Fibroblast of villous mesenchyme (primary cell): ENCODE data around the gene ST6GALNAC3. TPM values are rescaled to one million over a fixed set of nuclear protein-coding genes. Genes with fewer than 3 reads are reported as not detected.
"Not testable (repeated sequence)": the region's sequence is repeated elsewhere in the genome, so short reads cannot be mapped to it uniquely, and the experiment has no call there.

Experiments
- DNase-seq: peaks from one replicate; pipeline ENCODE4 v3.0.0-alpha.2; 2010; ENCODE audit warnings: low read depth
- H3K4me3 ChIP-seq: 2 replicates; pipeline ENCODE4 v1.5.1; 2011; ENCODE audit warnings: low read depth, mild to moderate bottlenecking, low read length
- total RNA-seq: library from RNA; depleted of rRNA; stranded (reverse); fragments of >200 nt; gene quantifications from 2 replicates; pipeline ENCODE4 v1.2.3, GENCODE V29; 2012
- TF ChIP-seq, protein P1 (sequence below): IDR thresholded peaks from 2 replicates; pipeline ENCODE4 v1.5.1; 2012; ENCODE audit warnings: low read depth, mild to moderate bottlenecking, low read length; ENCODE audit not compliant: insufficient read depth

Gene ST6GALNAC3
- total RNA-seq, 1 donor = 1.3 TPM

DNA sequence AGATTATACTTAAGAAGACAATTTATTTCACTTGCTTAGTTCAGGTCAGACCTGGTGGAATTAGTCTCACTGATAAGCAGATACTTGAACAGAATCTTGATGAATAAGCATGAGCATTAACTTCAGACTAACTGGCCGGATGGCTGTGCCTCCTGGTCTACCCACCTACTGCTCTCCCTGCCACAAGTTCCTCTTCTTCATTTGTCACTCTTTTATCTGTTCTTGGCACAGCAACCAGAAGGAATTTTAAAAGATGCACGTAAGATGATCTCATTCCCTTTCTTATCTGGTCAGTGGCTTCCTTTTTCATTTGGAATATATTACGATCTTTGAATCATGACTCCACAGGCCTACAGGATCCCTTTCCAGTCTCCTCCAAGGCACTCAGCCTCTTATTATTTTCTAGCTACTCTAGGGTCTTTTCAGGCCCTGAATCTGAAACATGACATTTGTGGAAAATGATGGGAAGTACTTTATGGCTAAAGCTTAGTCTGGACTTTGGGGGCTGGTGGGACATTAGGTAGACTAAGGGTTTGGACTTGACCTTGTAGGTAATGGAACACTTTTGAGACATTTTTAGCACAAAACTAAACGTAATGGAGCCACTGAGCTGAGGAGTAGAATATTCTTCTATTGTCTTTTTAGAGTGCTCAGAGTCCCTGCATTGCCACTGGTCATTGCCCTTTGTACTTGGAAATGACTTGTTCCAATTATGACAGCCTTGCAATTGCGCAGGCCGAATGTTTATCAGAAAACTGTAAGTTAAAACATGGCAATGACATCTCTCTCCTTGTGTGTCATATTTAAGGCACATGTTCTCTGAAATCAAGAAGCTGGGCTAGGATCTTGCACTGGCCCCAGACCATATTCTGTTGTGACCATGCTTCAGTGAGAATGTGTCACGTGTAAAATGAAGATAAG lies 16.0 kb downstream of the ST6GALNAC3 start:
- TF ChIP-seq, protein P1, sequence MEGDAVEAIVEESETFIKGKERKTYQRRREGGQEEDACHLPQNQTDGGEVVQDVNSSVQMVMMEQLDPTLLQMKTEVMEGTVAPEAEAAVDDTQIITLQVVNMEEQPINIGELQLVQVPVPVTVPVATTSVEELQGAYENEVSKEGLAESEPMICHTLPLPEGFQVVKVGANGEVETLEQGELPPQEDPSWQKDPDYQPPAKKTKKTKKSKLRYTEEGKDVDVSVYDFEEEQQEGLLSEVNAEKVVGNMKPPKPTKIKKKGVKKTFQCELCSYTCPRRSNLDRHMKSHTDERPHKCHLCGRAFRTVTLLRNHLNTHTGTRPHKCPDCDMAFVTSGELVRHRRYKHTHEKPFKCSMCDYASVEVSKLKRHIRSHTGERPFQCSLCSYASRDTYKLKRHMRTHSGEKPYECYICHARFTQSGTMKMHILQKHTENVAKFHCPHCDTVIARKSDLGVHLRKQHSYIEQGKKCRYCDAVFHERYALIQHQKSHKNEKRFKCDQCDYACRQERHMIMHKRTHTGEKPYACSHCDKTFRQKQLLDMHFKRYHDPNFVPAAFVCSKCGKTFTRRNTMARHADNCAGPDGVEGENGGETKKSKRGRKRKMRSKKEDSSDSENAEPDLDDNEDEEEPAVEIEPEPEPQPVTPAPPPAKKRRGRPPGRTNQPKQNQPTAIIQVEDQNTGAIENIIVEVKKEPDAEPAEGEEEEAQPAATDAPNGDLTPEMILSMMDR = no peak
- no peak overlapping the region for H3K4me3 ChIP-seq
- no peak for DNase-seq

DNA sequence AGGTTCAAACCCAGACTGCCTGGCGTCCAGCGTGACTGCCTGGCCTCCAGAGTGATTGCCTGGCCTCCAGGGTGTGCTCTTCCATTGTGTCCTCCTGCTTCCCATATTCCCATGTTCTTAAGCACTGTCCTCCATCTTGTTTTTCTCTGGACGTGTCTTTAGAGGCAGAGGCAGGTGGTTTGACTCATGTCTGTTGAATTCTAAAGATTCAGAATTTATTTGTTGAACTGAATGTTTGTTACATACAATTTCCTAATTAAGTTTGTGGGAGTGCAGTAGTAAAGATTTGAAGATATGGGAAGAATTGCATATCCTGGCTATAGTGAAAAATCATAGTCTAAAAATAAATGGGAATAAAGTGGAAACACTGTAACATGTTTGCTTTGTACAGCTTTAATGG lies 18.3 kb downstream of the ST6GALNAC3 start:
- no peak overlapping the region for H3K4me3 ChIP-seq
- DNase-seq = no peak
- TF ChIP-seq, protein P1 = no peak

DNA sequence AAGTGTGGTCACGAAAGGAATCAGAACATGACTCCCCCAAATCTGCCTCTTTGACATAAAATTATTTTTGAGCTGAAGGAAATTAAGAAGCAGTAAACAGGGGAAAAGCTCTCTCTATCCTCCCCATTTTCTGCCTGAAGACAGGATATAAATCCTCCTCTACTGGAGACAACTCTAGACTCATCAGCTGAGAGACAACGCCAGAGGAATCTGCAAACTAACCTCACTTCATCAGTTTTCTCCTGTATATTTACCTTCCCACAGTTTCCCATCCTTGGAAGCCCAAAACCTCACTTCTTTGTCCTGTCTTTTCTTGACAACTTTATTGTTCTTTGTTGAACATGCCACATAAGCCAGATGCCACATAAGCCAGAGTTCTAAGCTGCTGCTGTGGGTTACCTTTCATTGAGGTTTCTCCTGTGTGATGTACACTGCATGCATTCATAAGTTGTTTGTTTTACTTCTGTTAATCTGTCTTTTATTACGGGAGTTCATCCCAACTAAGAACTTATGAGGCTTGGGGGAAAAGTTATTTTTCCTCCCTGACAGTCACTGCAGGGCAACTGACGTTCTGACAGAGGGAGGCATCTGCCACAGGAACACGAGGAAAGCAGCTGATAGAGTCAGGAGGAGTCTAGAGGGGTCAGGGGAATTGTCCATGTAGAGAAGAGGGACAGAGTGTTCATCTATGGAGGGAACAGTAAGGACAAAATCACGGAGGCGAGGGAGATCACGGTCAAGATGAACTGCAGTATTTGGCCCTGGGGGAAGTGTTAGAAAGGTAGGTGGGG lies 19.2 kb downstream of the ST6GALNAC3 start:
- H3K4me3 ChIP-seq = no peak overlapping the region
- TF ChIP-seq, protein P1 = no peak
- DNase-seq = no peak

DNA sequence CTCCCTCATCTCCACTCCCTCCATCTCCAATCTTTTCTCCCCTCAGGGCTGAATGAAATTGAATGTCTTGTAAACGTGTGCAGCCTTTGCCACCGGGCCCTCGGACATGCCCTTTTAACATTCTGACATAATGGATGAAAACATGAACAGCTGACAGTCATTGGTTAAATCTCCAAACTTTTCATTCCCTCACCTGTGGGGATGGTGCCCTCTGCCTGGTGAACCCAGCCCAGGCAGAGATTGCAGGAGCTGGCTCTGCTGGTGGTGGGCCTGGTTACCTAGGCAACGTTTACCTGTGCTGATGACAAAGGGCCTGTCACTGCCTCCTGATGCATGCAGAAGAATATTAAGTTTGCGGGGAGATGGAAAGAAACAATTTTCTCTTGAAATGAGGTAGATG lies 21.3 kb downstream of the ST6GALNAC3 start:
- no peak for DNase-seq
- no peak overlapping the region for H3K4me3 ChIP-seq
- TF ChIP-seq, protein P1 = no peak

DNA sequence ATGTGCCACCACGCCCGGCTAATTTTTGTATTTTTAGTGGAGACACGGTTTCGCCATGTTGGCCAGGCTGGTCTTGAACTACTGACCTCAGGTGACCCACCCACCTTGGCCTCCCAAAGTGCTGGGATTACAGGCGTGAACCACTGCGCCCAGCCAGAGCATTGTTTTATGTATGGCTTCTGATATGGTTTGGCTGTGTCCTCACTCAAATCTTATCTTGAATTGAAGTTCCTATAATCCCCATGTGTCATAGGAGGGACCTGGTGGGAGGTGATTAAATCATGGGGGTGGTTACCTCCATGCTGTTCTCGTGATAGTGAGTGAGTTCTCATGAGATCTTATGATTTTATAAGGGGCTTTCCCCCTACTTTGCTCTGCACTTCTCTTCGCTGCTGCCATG lies 22.5 kb downstream of the ST6GALNAC3 start:
- not testable (repeated sequence) for H3K4me3 ChIP-seq, DNase-seq

DNA sequence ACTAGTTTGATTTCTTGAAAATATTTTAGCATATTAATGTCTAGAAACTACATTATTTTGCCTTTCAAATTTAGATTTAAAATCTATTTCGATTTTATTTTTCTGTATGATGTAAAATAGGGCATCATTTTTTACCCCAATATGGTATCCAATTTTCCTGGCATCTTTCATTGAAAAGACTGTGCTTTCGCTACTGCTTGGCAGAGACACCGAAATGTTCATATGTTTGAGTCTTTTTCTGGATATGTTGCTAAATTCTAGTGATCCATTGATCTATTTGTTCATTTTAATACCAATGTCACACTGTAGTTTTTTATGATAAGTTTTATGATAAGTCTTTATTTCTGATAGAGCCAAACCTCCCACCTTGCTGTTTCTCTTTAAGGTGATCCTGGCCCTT lies 24.3 kb downstream of the ST6GALNAC3 start:
- H3K4me3 ChIP-seq = no peak overlapping the region
- TF ChIP-seq, protein P1 = no peak
- no peak for DNase-seq

DNA sequence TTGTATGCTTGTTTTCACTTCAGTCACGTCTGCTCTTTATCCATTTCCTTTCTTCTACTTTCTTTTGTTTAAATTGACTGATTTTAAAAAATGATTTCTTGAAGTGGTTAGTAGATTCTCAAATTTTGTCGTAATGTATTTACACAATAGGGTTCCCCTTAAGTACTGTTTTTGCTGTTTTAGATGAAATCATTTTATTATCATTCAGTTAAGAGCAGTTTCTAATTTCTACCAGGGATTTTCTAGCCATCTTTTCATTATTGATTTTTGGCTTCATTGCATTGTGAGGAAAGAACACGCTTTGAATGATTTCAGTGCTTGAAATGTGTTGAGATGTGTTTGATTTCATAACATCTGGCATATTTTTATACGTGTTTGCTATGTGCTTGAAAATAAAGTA lies 27.0 kb downstream of the ST6GALNAC3 start:
- no peak overlapping the region for H3K4me3 ChIP-seq
- DNase-seq = no peak
- TF ChIP-seq, protein P1 = no peak
